ENCODE results near the gene KNDC1. TPM values are rescaled to one million over a fixed set of nuclear protein-coding genes. Genes with fewer than 3 reads are reported as not detected.

KNDC1 gene
- total and polyA plus RNA-seq, 2 donors (not counting 3 experiments of a cell fraction or from before 2014, with no cell fraction given) = not detected

GRCh38 chr10:133157662-133158436 lies 2.2 kb upstream of the KNDC1 start:
- H3K9me1 ChIP-seq (replicated peaks; ENCODE audit: control insufficient read depth, extremely low read depth, insufficient read depth, low read length) = no peaks in the 10 kb centered on the region
- FAIRE-seq = no peak
- intact Hi-C loops (cut with micrococcal nuclease) = no loop called here
- H2AFZ ChIP-seq (ENCODE audit: low read depth, low read length) = no peak overlapping the region
- no peaks in the 10 kb centered on the region for H3K36me3 ChIP-seq (ENCODE audit: control insufficient read depth in 2 of 2, extremely low read depth in 1 of 2, insufficient read depth in 2 of 2, low read length in 2 of 2)
- BruUV-seq (replicated peaks) = no TSS peak
- H4K20me1 ChIP-seq (replicated peaks; ENCODE audit: control insufficient read depth, extremely low read depth, insufficient read depth, low read length) = no peaks in the 10 kb centered on the region
- H3K27me3 ChIP-seq (ENCODE audit: control insufficient read depth in 2 of 2, insufficient read depth in 2 of 2, low read length in 2 of 2) = peaks cover 3 to 12% of the 10 kb centered on the region in 2 experiments
- ChIA-PET CTCF (no interaction called here), POLR2A (no interaction called here)
- H3K4me2 ChIP-seq (ENCODE audit: insufficient read depth, low read length) = no peak overlapping the region
- dilution Hi-C loops (cut with MboI; ENCODE audit: extremely low pct_ligation_motif_present, low sequenced_read_pairs) = no loop called here
- H3K9ac ChIP-seq (replicated peaks; ENCODE audit: extremely low read depth, insufficient read depth, low read length) = no peak overlapping the region
- no peaks in the 10 kb centered on the region for H3K9me3 ChIP-seq (replicated peaks; ENCODE audit: control insufficient read depth, insufficient read depth, low read length)
- H3K79me2 ChIP-seq (ENCODE audit: control insufficient read depth, insufficient read depth, low read length) = no peaks in the 10 kb centered on the region
- H3K4me1 ChIP-seq (ENCODE audit: control insufficient read depth, extremely low read depth, insufficient read depth, low read length) = no peaks in the 10 kb centered on the region
- H3K27ac ChIP-seq (ENCODE audit: insufficient read depth, low read depth, low read length) = no peak overlapping the region
- no peak overlapping the region for H3K4me3 ChIP-seq (replicated peaks in 1 of 3; ENCODE audit: insufficient read depth in 1 of 3, low read depth in 1 of 3, low read length in 3 of 3)
- no peak for DNase-seq (ENCODE audit: low read depth, low spot score)
- TF ChIP-seq POLR2A (IDR thresholded peaks at IDR 0.05; ENCODE audit: low read depth, low read length) (no peak), CTCF (IDR thresholded peaks at IDR 0.05; ENCODE audit: extremely low read depth in 1 of 2, insufficient read depth in 1 of 2, low read depth in 1 of 2, low read length in 2 of 2) (no peak), EZH2 (IDR thresholded peaks at IDR 0.05; ENCODE audit: borderline replicate concordance, low read depth, low read length, severe bottlenecking) (no peak), MYC (IDR thresholded peaks at IDR 0.05; ENCODE audit: low read depth, low read length) (no peak), POLR2AphosphoS5 (IDR thresholded peaks at IDR 0.05; ENCODE audit: insufficient read depth, low read depth, low read length) (no peak), MAX (IDR thresholded peaks at IDR 0.05; ENCODE audit: insufficient read depth, insufficient read length) (no peak), GATA2 (IDR thresholded peaks at IDR 0.05; ENCODE audit: insufficient read depth, insufficient read length, low read depth, low read length) (no peak), FOS (IDR thresholded peaks at IDR 0.05; ENCODE audit: borderline replicate concordance, insufficient read depth, low read length) (no peak), JUN (IDR thresholded peaks at IDR 0.05; ENCODE audit: borderline replicate concordance, insufficient read depth, insufficient read length, low read depth) (no peak)
